SU-DHL-6 (cell line): ENCODE results near the gene ANKRD22.

ENCODE experiments used
- CTCF ChIP-seq: fragments of 200-600 bp; sonication (generic); IDR thresholded peaks from one replicate; pipeline ENCODE4 v1.5.1; 2017; ENCODE audit warnings: antibody characterized with exemption, mild to moderate bottlenecking, low read length, moderate library complexity; ENCODE audit not compliant: insufficient read depth, poor library complexity, severe bottlenecking
- EZH2phosphoT487 ChIP-seq: fragments of 200-600 bp; sonication (generic), shearing (Covaris generic); conservative IDR thresholded peaks from 2 replicates; pipeline ENCODE4 v1.6.1; 2018; ENCODE audit warnings: mild to moderate bottlenecking, antibody characterized with exemption, low read length, moderate library complexity, mixed read lengths

GRCh38 chr10:88793712-88794299, 57.8 kb downstream of the ANKRD22 start:
- TF ChIP-seq CTCF, result no peak
- no peak for TF ChIP-seq EZH2phosphoT487
